Neural progenitor cell (in vitro differentiated cells): ENCODE results near the gene PCSK2.

Experiments
- CTCF ChIP-seq: fragments of 200-600 bp; sonication (generic); IDR thresholded peaks from 2 replicates; pipeline ENCODE4 v1.5.1; 2017; ENCODE audit warnings: antibody characterized with exemption, mild to moderate bottlenecking
- EZH2 ChIP-seq: fragments of 200-600 bp; sonication (generic); IDR thresholded peaks from 2 replicates; pipeline ENCODE4 v1.6.1; 2017; ENCODE audit warnings: antibody characterized with exemption, mild to moderate bottlenecking, moderate library complexity
- EZH2phosphoT487 ChIP-seq: fragments of 200-600 bp; sonication (generic); IDR thresholded peaks from 2 replicates; pipeline ENCODE4 v1.6.1; 2017; ENCODE audit warnings: antibody characterized with exemption

DNA sequence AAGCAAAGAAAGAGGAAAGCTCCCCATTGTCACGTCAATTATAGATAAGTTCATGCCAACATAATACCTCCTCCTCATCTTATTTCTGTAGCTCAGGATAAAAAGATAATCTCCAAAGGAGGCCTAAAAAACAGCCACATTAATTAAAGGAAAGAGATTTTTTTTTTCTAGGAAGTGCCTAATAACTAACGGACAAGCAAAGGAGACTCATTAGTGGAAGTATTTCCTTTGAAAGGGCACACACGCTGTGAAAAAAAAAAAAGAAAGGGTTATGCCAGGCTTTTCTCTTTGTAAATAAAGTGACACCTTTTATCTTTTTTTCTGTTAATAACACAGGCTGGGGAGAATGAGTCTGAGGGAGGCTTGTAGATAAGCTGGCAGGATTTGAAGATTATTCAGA lies 55.7 kb downstream of the PCSK2 start:
- no peak for TF ChIP-seq CTCF
- TF ChIP-seq EZH2, result no peak
- TF ChIP-seq EZH2phosphoT487, result no peak
